HEK293 (cell line): ENCODE data around the gene IRF7.
A peak's percentile ranks its signal among the peaks of the same experiment; 100 is the strongest.

Experiments
- BCL6B ChIP-seq: fragments of 450-650 bp; formaldehyde crosslinking; IDR thresholded peaks from 2 replicates; pipeline ENCODE4 v1.5.1; 2017; ENCODE audit warnings: missing biosample characterization, missing genetic modification characterization
- CTCF ChIP-seq: fragments of 450-650 bp; formaldehyde crosslinking; IDR thresholded peaks from 2 replicates; pipeline ENCODE4 v1.5.1; 2016; ENCODE audit warnings: missing biosample characterization, missing genetic modification characterization
- EGR2 ChIP-seq: fragments of 450-650 bp; formaldehyde crosslinking; IDR thresholded peaks from 2 replicates; pipeline ENCODE4 v1.5.1; 2016; ENCODE audit warnings: low read depth, missing biosample characterization, missing genetic modification characterization
- HOXD13 ChIP-seq: sonication (generic); formaldehyde crosslinking; IDR thresholded peaks from 2 replicates; pipeline ENCODE4 v1.8.0; 2022; ENCODE audit warnings: missing genetic modification reagents, borderline replicate concordance
- OSR2 ChIP-seq: fragments of 450-650 bp; formaldehyde crosslinking; IDR thresholded peaks from 2 replicates; pipeline ENCODE4 v1.5.1; 2016; ENCODE audit warnings: missing biosample characterization, missing genetic modification characterization
- OVOL3 ChIP-seq: fragments of 450-650 bp; formaldehyde crosslinking; IDR thresholded peaks from 2 replicates; pipeline ENCODE4 v1.5.1; 2016; ENCODE audit warnings: missing biosample characterization, missing genetic modification characterization
- PRDM4 ChIP-seq: fragments of 450-650 bp; formaldehyde crosslinking; IDR thresholded peaks from 2 replicates; pipeline ENCODE4 v1.5.1; 2017; ENCODE audit warnings: missing biosample characterization, missing genetic modification characterization
- REPIN1 ChIP-seq: fragments of 450-650 bp; formaldehyde crosslinking; IDR thresholded peaks from 2 replicates; pipeline ENCODE4 v1.5.1; 2017; ENCODE audit warnings: missing biosample characterization, missing genetic modification characterization, low read depth
- SP2 ChIP-seq: fragments of 450-650 bp; formaldehyde crosslinking; IDR thresholded peaks from 2 replicates; pipeline ENCODE4 v1.5.1; 2016; ENCODE audit warnings: missing biosample characterization, missing genetic modification characterization
- TCF7L2 ChIP-seq: IDR thresholded peaks from 2 replicates; pipeline ENCODE4 v1.6.1; 2011; ENCODE audit warnings: low read depth, mild to moderate bottlenecking, inconsistent platforms, low read length, moderate library complexity, borderline replicate concordance
- ZNF112 ChIP-seq: fragments of 450-650 bp; formaldehyde crosslinking; IDR thresholded peaks from 2 replicates; pipeline ENCODE4 v1.5.0; 2017; ENCODE audit warnings: missing biosample characterization, missing genetic modification characterization
- ZNF148 ChIP-seq: fragments of 450-650 bp; formaldehyde crosslinking; IDR thresholded peaks from 2 replicates; pipeline ENCODE4 v1.5.0; 2017; ENCODE audit warnings: missing biosample characterization, missing genetic modification characterization, borderline replicate concordance
- ZNF174 ChIP-seq: fragments of 450-650 bp; formaldehyde crosslinking; IDR thresholded peaks from 2 replicates; pipeline ENCODE4 v1.5.0; 2017; ENCODE audit warnings: missing biosample characterization, mild to moderate bottlenecking, missing genetic modification characterization
- ZNF2 ChIP-seq: fragments of 450-650 bp; formaldehyde crosslinking; IDR thresholded peaks from 2 replicates; pipeline ENCODE4 v1.5.1; 2016; ENCODE audit warnings: missing biosample characterization, missing genetic modification characterization
- ZNF211 ChIP-seq: fragments of 450-650 bp; formaldehyde crosslinking; IDR thresholded peaks from 2 replicates; pipeline ENCODE4 v1.5.1; 2016; ENCODE audit warnings: low read depth, missing biosample characterization, missing genetic modification characterization
- ZNF280C ChIP-seq: fragments of 450-650 bp; formaldehyde crosslinking; IDR thresholded peaks from 2 replicates; pipeline ENCODE4 v1.5.1; 2016; ENCODE audit warnings: missing biosample characterization, missing genetic modification characterization
- ZNF341 ChIP-seq: fragments of 450-650 bp; formaldehyde crosslinking; IDR thresholded peaks from 2 replicates; pipeline ENCODE4; 2016; ENCODE audit warnings: low read depth, missing biosample characterization, missing genetic modification characterization
- ZNF350 ChIP-seq: fragments of 450-650 bp; formaldehyde crosslinking; IDR thresholded peaks from 2 replicates; pipeline ENCODE4 v1.5.0; 2017; ENCODE audit warnings: missing biosample characterization, mild to moderate bottlenecking, missing genetic modification characterization
- ZNF354C ChIP-seq: fragments of 450-650 bp; formaldehyde crosslinking; IDR thresholded peaks from 2 replicates; pipeline ENCODE4 v1.5.1; 2016; ENCODE audit warnings: missing biosample characterization, missing genetic modification characterization, low read depth, borderline replicate concordance
- ZNF391 ChIP-seq: fragments of 450-650 bp; formaldehyde crosslinking; IDR thresholded peaks from 2 replicates; pipeline ENCODE4 v1.5.1; 2016; ENCODE audit warnings: low read depth, missing biosample characterization, missing genetic modification characterization, borderline replicate concordance
- ZNF488 ChIP-seq: fragments of 450-650 bp; formaldehyde crosslinking; IDR thresholded peaks from 2 replicates; pipeline ENCODE4 v1.5.1; 2016; ENCODE audit warnings: missing biosample characterization, missing genetic modification characterization
- ZNF544 ChIP-seq: fragments of 450-650 bp; formaldehyde crosslinking; IDR thresholded peaks from 2 replicates; pipeline ENCODE4 v1.5.0; 2017; ENCODE audit warnings: missing biosample characterization, missing genetic modification characterization
- ZNF610 ChIP-seq: fragments of 450-650 bp; formaldehyde crosslinking; IDR thresholded peaks from 2 replicates; pipeline ENCODE4 v1.5.1; 2016; ENCODE audit warnings: missing biosample characterization, missing genetic modification characterization, borderline replicate concordance
- ZNF692 ChIP-seq: fragments of 450-650 bp; formaldehyde crosslinking; IDR thresholded peaks from 2 replicates; pipeline ENCODE4 v1.5.1; 2016; ENCODE audit warnings: missing biosample characterization, missing genetic modification characterization
- ZNF701 ChIP-seq: fragments of 450-650 bp; formaldehyde crosslinking; IDR thresholded peaks from 2 replicates; pipeline ENCODE4 v1.5.1; 2016; ENCODE audit warnings: missing biosample characterization, missing genetic modification characterization

Gene IRF7

GRCh38 chr11:638631-639331 lies 23.0 kb upstream of the IRF7 start (continued):
- TF ChIP-seq ZNF488 (tag by site-specific recombination) (no peak), EGR2 (tag by site-specific recombination) (peak; percentile 42; the same call in 1 of the 2 replicates), OSR2 (tag by site-specific recombination) (no peak), ZNF174 (tag by site-specific recombination) (no peak), REPIN1 (no peak), ZNF341 (tag by site-specific recombination) (peak; percentile 99), ZNF692 (tag by site-specific recombination) (no peak), ZNF280C (tag by site-specific recombination) (no peak), ZNF701 (tag by site-specific recombination) (no peak), ZNF544 (no peak), ZNF112 (no peak), HOXD13 (CRISPR knock-in tag) (no peak), ZNF148 (tag by site-specific recombination) (no peak), ZNF354C (tag by site-specific recombination) (no peak), ZNF211 (tag by site-specific recombination) (no peak), ZNF2 (tag by site-specific recombination) (no peak), CTCF (no peak), ZNF350 (tag by site-specific recombination) (no peak), BCL6B (tag by site-specific recombination) (no peak), PRDM4 (tag by site-specific recombination) (no peak), ZNF391 (tag by site-specific recombination) (no peak), OVOL3 (tag by site-specific recombination) (no peak), ZNF610 (tag by site-specific recombination) (no peak), TCF7L2 (no peak), SP2 (tag by site-specific recombination) (no peak)
